ENCODE data around the gene TULP1. TPM values are rescaled to one million over a fixed set of nuclear protein-coding genes. Genes with fewer than 3 reads are reported as not detected.

TULP1 gene
- total and polyA plus RNA-seq, 2 of the 13 experiments (the other 11 are each of a cell fraction or from before 2014, with no cell fraction given): not detected

DNA sequence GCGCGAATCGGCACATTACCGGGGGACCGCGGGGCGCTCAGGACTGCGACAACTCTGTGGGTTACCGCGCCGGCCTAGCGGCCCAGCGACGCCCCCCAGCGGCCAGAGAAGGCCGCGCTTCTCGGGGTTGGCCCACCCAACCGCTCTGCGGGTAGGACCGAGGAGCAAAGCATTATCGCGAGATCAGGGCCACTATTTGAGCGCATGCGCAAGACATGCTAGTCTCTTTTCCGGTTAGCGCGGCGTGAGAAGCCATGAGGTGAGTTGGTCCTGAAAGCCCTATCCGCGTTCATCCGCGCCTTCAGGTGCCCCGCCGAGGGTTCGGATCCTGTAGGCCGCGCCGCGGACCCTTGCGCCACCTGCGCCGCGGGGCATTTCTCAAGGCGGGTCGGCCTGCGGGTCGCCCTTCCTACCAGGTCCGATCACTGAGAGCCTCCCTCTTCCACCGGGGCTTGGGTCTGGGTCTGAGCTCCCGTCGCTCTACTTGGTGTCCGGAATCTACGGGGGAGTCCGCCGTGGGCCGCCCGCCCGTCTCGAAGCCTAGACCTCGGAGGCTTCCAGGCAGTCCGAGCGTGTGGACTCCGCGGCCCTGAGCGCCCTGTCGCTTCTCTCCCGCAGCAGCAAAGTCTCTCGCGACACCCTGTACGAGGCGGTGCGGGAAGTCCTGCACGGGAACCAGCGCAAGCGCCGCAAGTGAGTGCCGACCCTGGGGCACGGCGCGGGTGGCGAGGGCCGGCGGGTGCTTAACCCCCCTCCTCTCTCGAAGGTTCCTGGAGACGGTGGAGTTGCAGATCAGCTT lies 44.3 kb downstream of the TULP1 start, which contains the start of gene RPL10A (continued):
- TF ChIP-seq, protein P1, sequence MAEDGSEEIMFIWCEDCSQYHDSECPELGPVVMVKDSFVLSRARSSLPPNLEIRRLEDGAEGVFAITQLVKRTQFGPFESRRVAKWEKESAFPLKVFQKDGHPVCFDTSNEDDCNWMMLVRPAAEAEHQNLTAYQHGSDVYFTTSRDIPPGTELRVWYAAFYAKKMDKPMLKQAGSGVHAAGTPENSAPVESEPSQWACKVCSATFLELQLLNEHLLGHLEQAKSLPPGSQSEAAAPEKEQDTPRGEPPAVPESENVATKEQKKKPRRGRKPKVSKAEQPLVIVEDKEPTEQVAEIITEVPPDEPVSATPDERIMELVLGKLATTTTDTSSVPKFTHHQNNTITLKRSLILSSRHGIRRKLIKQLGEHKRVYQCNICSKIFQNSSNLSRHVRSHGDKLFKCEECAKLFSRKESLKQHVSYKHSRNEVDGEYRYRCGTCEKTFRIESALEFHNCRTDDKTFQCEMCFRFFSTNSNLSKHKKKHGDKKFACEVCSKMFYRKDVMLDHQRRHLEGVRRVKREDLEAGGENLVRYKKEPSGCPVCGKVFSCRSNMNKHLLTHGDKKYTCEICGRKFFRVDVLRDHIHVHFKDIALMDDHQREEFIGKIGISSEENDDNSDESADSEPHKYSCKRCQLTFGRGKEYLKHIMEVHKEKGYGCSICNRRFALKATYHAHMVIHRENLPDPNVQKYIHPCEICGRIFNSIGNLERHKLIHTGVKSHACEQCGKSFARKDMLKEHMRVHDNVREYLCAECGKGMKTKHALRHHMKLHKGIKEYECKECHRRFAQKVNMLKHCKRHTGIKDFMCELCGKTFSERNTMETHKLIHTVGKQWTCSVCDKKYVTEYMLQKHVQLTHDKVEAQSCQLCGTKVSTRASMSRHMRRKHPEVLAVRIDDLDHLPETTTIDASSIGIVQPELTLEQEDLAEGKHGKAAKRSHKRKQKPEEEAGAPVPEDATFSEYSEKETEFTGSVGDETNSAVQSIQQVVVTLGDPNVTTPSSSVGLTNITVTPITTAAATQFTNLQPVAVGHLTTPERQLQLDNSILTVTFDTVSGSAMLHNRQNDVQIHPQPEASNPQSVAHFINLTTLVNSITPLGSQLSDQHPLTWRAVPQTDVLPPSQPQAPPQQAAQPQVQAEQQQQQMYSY (CRISPR knock-in tag; IDR thresholded peaks at IDR 0.05): peak; percentile 13; the same call in 1 of the 2 replicates
- TF ChIP-seq PLRG1 (conservative IDR thresholded peaks at IDR 0.05): no peak
- TF ChIP-seq NR3C1 (CRISPR knock-in tag; IDR thresholded peaks at IDR 0.05): no peak
- peak; percentile 96 for TF ChIP-seq BORCS8-MEF2B (CRISPR knock-in tag; IDR thresholded peaks at IDR 0.05)
- TF ChIP-seq, protein P2, sequence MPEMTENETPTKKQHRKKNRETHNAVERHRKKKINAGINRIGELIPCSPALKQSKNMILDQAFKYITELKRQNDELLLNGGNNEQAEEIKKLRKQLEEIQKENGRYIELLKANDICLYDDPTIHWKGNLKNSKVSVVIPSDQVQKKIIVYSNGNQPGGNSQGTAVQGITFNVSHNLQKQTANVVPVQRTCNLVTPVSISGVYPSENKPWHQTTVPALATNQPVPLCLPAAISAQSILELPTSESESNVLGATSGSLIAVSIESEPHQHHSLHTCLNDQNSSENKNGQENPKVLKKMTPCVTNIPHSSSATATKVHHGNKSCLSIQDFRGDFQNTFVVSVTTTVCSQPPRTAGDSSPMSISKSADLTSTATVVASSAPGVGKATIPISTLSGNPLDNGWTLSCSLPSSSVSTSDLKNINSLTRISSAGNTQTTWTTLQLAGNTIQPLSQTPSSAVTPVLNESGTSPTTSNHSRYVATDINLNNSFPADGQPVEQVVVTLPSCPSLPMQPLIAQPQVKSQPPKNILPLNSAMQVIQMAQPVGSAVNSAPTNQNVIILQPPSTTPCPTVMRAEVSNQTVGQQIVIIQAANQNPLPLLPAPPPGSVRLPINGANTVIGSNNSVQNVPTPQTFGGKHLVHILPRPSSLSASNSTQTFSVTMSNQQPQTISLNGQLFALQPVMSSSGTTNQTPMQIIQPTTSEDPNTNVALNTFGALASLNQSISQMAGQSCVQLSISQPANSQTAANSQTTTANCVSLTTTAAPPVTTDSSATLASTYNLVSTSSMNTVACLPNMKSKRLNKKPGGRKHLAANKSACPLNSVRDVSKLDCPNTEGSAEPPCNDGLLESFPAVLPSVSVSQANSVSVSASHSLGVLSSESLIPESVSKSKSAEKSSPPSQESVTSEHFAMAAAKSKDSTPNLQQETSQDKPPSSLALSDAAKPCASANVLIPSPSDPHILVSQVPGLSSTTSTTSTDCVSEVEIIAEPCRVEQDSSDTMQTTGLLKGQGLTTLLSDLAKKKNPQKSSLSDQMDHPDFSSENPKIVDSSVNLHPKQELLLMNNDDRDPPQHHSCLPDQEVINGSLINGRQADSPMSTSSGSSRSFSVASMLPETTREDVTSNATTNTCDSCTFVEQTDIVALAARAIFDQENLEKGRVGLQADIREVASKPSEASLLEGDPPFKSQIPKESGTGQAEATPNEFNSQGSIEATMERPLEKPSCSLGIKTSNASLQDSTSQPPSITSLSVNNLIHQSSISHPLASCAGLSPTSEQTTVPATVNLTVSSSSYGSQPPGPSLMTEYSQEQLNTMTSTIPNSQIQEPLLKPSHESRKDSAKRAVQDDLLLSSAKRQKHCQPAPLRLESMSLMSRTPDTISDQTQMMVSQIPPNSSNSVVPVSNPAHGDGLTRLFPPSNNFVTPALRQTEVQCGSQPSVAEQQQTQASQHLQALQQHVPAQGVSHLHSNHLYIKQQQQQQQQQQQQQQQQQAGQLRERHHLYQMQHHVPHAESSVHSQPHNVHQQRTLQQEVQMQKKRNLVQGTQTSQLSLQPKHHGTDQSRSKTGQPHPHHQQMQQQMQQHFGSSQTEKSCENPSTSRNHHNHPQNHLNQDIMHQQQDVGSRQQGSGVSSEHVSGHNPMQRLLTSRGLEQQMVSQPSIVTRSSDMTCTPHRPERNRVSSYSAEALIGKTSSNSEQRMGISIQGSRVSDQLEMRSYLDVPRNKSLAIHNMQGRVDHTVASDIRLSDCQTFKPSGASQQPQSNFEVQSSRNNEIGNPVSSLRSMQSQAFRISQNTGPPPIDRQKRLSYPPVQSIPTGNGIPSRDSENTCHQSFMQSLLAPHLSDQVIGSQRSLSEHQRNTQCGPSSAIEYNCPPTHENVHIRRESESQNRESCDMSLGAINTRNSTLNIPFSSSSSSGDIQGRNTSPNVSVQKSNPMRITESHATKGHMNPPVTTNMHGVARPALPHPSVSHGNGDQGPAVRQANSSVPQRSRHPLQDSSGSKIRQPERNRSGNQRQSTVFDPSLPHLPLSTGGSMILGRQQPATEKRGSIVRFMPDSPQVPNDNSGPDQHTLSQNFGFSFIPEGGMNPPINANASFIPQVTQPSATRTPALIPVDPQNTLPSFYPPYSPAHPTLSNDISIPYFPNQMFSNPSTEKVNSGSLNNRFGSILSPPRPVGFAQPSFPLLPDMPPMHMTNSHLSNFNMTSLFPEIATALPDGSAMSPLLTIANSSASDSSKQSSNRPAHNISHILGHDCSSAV (CRISPR knock-in tag; IDR thresholded peaks at IDR 0.05; ENCODE audit: borderline replicate concordance): peak; percentile 100
- no peak for TF ChIP-seq HMGA1 (CRISPR knock-in tag; conservative IDR thresholded peaks at IDR 0.05)
- TF ChIP-seq, protein P3, sequence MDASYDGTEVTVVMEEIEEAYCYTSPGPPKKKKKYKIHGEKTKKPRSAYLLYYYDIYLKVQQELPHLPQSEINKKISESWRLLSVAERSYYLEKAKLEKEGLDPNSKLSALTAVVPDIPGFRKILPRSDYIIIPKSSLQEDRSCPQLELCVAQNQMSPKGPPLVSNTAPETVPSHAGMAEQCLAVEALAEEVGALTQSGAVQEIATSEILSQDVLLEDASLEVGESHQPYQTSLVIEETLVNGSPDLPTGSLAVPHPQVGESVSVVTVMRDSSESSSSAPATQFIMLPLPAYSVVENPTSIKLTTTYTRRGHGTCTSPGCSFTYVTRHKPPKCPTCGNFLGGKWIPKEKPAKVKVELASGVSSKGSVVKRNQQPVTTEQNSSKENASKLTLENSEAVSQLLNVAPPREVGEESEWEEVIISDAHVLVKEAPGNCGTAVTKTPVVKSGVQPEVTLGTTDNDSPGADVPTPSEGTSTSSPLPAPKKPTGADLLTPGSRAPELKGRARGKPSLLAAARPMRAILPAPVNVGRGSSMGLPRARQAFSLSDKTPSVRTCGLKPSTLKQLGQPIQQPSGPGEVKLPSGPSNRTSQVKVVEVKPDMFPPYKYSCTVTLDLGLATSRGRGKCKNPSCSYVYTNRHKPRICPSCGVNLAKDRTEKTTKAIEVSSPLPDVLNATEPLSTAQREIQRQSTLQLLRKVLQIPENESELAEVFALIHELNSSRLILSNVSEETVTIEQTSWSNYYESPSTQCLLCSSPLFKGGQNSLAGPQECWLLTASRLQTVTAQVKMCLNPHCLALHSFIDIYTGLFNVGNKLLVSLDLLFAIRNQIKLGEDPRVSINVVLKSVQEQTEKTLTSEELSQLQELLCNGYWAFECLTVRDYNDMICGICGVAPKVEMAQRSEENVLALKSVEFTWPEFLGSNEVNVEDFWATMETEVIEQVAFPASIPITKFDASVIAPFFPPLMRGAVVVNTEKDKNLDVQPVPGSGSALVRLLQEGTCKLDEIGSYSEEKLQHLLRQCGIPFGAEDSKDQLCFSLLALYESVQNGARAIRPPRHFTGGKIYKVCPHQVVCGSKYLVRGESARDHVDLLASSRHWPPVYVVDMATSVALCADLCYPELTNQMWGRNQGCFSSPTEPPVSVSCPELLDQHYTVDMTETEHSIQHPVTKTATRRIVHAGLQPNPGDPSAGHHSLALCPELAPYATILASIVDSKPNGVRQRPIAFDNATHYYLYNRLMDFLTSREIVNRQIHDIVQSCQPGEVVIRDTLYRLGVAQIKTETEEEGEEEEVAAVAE (CRISPR knock-in tag; IDR thresholded peaks at IDR 0.05; ENCODE audit: borderline replicate concordance): peak; percentile 93
- TF ChIP-seq SAP130 (CRISPR knock-in tag; IDR thresholded peaks at IDR 0.05; ENCODE audit: low read depth): peak; percentile 95
- no peak for TF ChIP-seq NPAS2 (CRISPR knock-in tag; IDR thresholded peaks at IDR 0.05; ENCODE audit: borderline replicate concordance)
- peak; percentile 31; the same call in 1 of the 2 replicates for TF ChIP-seq RARA (CRISPR knock-in tag; IDR thresholded peaks at IDR 0.05)
- peak; percentile 96; the same call in 1 of the 2 replicates for TF ChIP-seq ZNF879 (CRISPR knock-in tag; IDR thresholded peaks at IDR 0.05)
- no peak; the same call in 1 of the 2 replicates for TF ChIP-seq CHCHD3 (CRISPR knock-in tag; IDR thresholded peaks at IDR 0.05)
- TF ChIP-seq GPN1 (CRISPR knock-in tag; IDR thresholded peaks at IDR 0.05; ENCODE audit: borderline replicate concordance): no peak; the same call in 1 of the 2 replicates
